Common myeloid progenitor, CD34-positive (primary cell): ENCODE measurements around the gene DNAJC6.

Experiments used
- CTCF ChIA-PET: fragments of 350-600 bp; sonication (Branson Sonifier 250); formaldehyde crosslinking; loops from one replicate; lab custom pipeline; 2021; ENCODE audit warnings: antibody characterized with exemption; lab: Charles Lee
- POLR2A ChIA-PET: fragments of 350-600 bp; sonication (Branson Sonifier 250); formaldehyde crosslinking; loops from one replicate; lab custom pipeline; 2021; ENCODE audit warnings: antibody characterized with exemption; lab: Charles Lee
- DNase-seq, 3 donors: peaks; one replicate each; pipeline versions ENCODE4 v3.0.0 to v3.0.0-alpha.2; 2013
- H3K27ac ChIP-seq, 2 experiments: 1 replicate in 1 of 2; 2 replicates in 1 of 2; pipeline ENCODE4 v1.7.0; 2013; ENCODE audit warnings: inconsistent platforms in 2 of 2, low read length in 2 of 2, mild to moderate bottlenecking in 2 of 2, low read depth in 1 of 2, moderate library complexity in 1 of 2; ENCODE audit not compliant: severe bottlenecking in 2 of 2, insufficient read depth in 1 of 2, poor library complexity in 1 of 2
- H3K27me3 ChIP-seq, 5 experiments: replicated peaks in 2 of 5; 1 replicate in 3 of 5; 2 replicates in 2 of 5; pipeline versions ENCODE4 v1.6.1 to v1.7.0; 2013; ENCODE audit warnings: low read length in 4 of 5, mild to moderate bottlenecking in 2 of 5, moderate library complexity in 2 of 5, inconsistent platforms in 1 of 5; ENCODE audit not compliant: insufficient read depth in 5 of 5, control insufficient read depth in 4 of 5
- H3K36me3 ChIP-seq, 4 experiments: 1 replicate in 2 of 4; 2 replicates in 2 of 4; pipeline versions ENCODE4 v1.6.1 to v1.7.0; 2013; ENCODE audit warnings: low read length in 3 of 4, control low read depth in 1 of 4, mild to moderate bottlenecking in 1 of 4; ENCODE audit not compliant: control insufficient read depth in 4 of 4, insufficient read depth in 4 of 4
- H3K4me1 ChIP-seq, 4 experiments: 1 replicate in 3 of 4; 2 replicates in 1 of 4; pipeline versions ENCODE4 v1.6.1 to v1.7.1; 2013; ENCODE audit warnings: low read length in 3 of 4, mild to moderate bottlenecking in 3 of 4, control low read depth in 1 of 4, inconsistent platforms in 1 of 4, moderate library complexity in 1 of 4; ENCODE audit not compliant: control insufficient read depth in 4 of 4, insufficient read depth in 4 of 4; ENCODE audit errors: control extremely low read depth in 1 of 4
- H3K4me3 ChIP-seq, 7 experiments: 1 replicate in 4 of 7; 2 replicates in 3 of 7; pipeline versions ENCODE4 v1.5.1 to v1.7.0; 2013; ENCODE audit warnings: mild to moderate bottlenecking in 7 of 7, low read length in 6 of 7, moderate library complexity in 6 of 7, inconsistent platforms in 2 of 7, low read depth in 2 of 7, control low read depth in 1 of 7; ENCODE audit not compliant: insufficient read depth in 4 of 7, control insufficient read depth in 1 of 7; ENCODE audit errors: extremely low read depth in 1 of 7
- H3K9me3 ChIP-seq, 5 experiments: 1 replicate in 4 of 5; 2 replicates in 1 of 5; pipeline versions ENCODE4 v1.6.1 to v1.7.1; 2013; ENCODE audit warnings: low read length in 4 of 5, mild to moderate bottlenecking in 2 of 5, inconsistent platforms in 1 of 5, low read depth in 1 of 5, moderate library complexity in 1 of 5; ENCODE audit not compliant: control insufficient read depth in 4 of 5, insufficient read depth in 2 of 5; ENCODE audit errors: control extremely low read depth in 1 of 5
- WGBS: methylation state at CpG from one replicate; pipeline ENCODE4 v1.1.5; 2013; ENCODE audit not compliant: insufficient coverage; 5-methylcytosine and 5-hydroxymethylcytosine counted together

DNAJC6 gene

DNA sequence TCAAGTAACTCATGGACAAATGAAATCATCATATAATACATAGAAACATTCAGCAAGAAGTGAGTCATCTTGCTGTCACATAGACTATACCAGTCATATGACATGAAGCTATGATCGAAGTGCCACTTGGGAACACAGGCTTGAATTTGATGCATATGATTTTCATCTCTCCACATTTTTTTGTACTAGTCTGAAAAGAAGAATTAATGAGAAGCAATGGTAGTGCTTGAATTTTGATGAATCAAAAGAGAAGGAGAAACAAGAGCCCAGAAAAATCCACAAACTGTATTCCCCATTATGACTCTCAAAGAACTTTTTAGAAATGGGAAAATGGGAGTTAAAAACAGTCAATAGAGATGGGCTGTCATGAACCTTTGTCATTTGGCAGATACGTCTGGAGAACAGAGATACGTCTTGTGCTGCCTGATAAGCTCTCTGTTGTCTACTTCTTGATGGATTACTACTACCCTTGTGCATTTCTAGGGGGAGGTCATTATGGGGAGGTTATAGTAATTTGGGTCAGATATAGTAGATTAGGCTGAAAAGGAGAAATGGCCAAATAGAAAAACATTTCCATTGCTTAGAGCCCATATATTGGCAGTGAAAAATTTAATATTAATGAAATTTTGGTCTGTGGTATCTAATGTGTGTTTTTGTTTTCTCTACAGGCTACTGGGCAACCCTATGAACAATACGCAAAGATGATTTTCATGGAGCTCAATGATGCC lies 103.1 kb downstream of the DNAJC6 start:
- Histone ChIP-seq H3K27me3 (no peaks in the 10 kb centered on the region), H3K4me1 (no peaks in the 10 kb centered on the region), H3K4me3 (no peak overlapping the region), H3K27ac (peak overlapping the region in 1 of 2 experiments; percentile 70), H3K9me3 (no peaks in the 10 kb centered on the region), H3K36me3 (peaks cover 0 to 53% (median 11%) of the 10 kb centered on the region in 4 experiments)
- WGBS, result 70% methylated on average over 3 of the region's 4 CpGs
- ChIA-PET CTCF (interaction anchor here (1.2 kb wide), 1 partner anchor 8 kb away, joined by 3 read pairs; the partner anchor contains the start of genes LEPR and LEPROT), POLR2A (no interaction called here)
- DNase-seq, result peak in 2 of 3 donors; percentile 31 to 55

DNA sequence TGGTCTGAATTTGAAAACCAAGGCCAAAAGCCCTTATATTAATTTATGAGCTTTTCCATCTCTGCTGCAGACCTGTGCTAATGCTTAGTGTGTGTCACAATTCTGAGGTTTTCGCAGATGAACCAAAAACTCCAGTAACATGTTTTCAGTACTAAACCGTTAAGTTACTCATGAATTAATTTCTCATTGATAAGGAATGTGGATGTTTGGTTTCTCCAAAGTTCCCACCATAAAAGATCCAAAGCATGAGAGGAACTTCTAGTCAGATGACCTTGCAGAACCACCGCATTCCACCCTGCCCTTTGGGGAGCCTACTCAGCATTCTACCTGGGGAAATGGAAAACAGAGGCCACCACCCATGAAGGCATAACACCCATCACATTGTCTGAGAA lies 103.6 kb downstream of the DNAJC6 start:
- Histone ChIP-seq H3K27ac (peak overlapping the region in 1 of 2 experiments; percentile 30), H3K27me3 (no peaks in the 10 kb centered on the region), H3K9me3 (no peaks in the 10 kb centered on the region), H3K4me3 (no peak overlapping the region), H3K4me1 (no peaks in the 10 kb centered on the region), H3K36me3 (peaks cover 0 to 48% (median 11%) of the 10 kb centered on the region in 4 experiments)
- CTCF ChIA-PET, result no interaction called here
- WGBS, result 83% methylated on average over 1 of the region's 3 CpGs
- no peak for DNase-seq
- POLR2A ChIA-PET, result no interaction called here

- no CpG with 5 or more reads among the region's 4 CpGs for WGBS
- Histone ChIP-seq H3K36me3 (peaks cover 0 to 32% (median 4%) of the 10 kb centered on the region in 4 experiments), H3K27ac (no peak overlapping the region), H3K4me1 (peaks cover 0 to 7% (median 5%) of the 10 kb centered on the region in 4 experiments), H3K4me3 (no peak overlapping the region), H3K9me3 (no peaks in the 10 kb centered on the region), H3K27me3 (no peaks in the 10 kb centered on the region)
- ChIA-PET POLR2A (interaction anchor here (0.6 kb wide), 1 partner anchor 8 kb away, joined by 3 read pairs; no protein-coding TSS in a partner anchor), CTCF (no interaction called here)
- no peak for DNase-seq
Measured at GRCh38 chr1:65414538-65414937, 105.2 kb downstream of the DNAJC6 start.

GRCh38 chr1:65416767-65417166 lies 107.4 kb downstream of the DNAJC6 start:
- POLR2A ChIA-PET, result interaction anchor here (0.9 kb wide), 1 partner anchor 164 kb away, joined by 3 read pairs; no protein-coding TSS in a partner anchor

DNA sequence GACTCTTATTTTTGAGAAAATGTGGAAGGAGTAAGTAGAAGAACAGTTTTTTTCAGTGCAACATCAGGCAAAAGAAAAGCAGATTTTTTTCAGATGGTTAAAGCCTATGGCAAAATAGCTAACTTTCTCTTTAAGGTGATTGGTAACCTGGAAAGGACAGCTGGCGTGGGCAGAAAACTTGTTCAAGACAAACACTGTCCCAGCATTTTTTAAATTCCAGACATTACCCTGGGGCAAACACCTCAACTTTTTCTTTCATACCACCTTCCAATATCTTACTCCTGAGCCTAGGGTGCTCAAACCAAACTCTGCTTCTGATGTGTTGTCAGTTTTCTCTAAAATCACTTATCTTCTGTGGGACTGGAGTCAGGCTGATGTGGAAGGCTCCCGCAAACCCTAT lies 108.4 kb downstream of the DNAJC6 start:
- POLR2A ChIA-PET, result interaction anchor here (0.9 kb wide), 1 partner anchor 165 kb away, joined by 3 read pairs; no protein-coding TSS in a partner anchor
- WGBS, result 75% methylated on average over 1 of the region's 2 CpGs
- no peaks in the 10 kb centered on the region for H3K9me3 ChIP-seq
- H3K4me3 ChIP-seq, result no peak overlapping the region
- H3K27ac ChIP-seq, result no peak overlapping the region
- peaks cover 0 to 24% (median 19%) of the 10 kb centered on the region in 4 experiments for H3K4me1 ChIP-seq
- no peak for DNase-seq
- CTCF ChIA-PET, result interaction anchor here (0.7 to 2.3 kb wide), 4 partner anchors 9 to 14 kb away, joined by 3 to 8 read pairs (median 6); no protein-coding TSS in a partner anchor
- no peaks in the 10 kb centered on the region for H3K27me3 ChIP-seq
- peaks cover 0 to 12% (median 3%) of the 10 kb centered on the region in 4 experiments for H3K36me3 ChIP-seq

More at GRCh38 chr1:65416767-65417166, 107.4 kb downstream of the DNAJC6 start:
- peaks cover 0 to 14% (median 4%) of the 10 kb centered on the region in 4 experiments for H3K36me3 ChIP-seq
- H3K27ac ChIP-seq, result no peak overlapping the region
- WGBS, result no CpG with 5 or more reads among the region's 1 CpG
- H3K27me3 ChIP-seq, result no peaks in the 10 kb centered on the region
- H3K9me3 ChIP-seq, result no peaks in the 10 kb centered on the region
- no peak overlapping the region for H3K4me3 ChIP-seq
- no peak for DNase-seq
- peaks cover 0 to 14% (median 9%) of the 10 kb centered on the region in 4 experiments for H3K4me1 ChIP-seq
- CTCF ChIA-PET, result interaction anchor here (1.5 to 2.3 kb wide), 2 partner anchors 10 to 43 kb away, joined by 4 to 8 read pairs; no protein-coding TSS in a partner anchor

DNA sequence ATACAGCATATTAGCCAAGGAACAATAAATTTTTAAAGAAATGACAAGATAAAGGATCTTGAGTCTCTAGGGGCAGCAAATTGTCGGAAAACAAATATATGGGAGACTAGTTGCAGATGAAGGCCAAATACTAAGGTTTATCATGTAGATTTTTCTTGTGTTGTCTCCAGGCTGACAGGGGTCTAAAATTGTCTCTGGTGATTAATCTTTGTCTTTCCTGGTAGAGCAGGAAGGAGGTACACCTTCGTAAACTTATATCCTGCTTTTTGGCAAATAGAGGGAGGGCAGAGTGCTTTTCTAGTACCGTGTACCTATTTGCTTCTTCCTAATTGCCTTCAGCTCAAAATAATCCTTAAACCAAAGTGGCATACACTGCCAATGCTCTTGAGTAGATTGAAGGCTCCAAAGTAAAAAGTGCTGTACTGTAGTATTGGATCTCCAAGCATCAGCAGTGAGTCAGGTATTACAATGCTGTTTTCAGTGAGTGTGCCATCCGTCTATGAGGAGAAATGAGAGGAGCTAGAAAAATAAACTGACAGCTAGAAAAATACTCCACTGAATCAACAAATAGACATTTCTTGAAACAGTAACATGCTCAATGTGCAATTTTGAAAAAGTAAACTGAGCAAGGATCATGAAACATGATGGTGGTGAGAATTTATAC lies 109.3 kb downstream of the DNAJC6 start:
- Histone ChIP-seq H3K4me3 (no peak overlapping the region), H3K27me3 (no peaks in the 10 kb centered on the region), H3K9me3 (no peaks in the 10 kb centered on the region), H3K27ac (peak overlapping the region in 1 of 2 experiments; percentile 83), H3K36me3 (peaks cover 0 to 6% (median 1%) of the 10 kb centered on the region in 4 experiments), H3K4me1 (peaks cover 8 to 33% (median 25%) of the 10 kb centered on the region in 4 experiments)
- WGBS, result 90% methylated on average over 2 of the region's 4 CpGs
- CTCF ChIA-PET, result interaction anchor here (1.0 to 2.3 kb wide), 4 partner anchors 13 to 37 kb away, joined by 3 to 10 read pairs (median 4); no protein-coding TSS in a partner anchor
- POLR2A ChIA-PET, result no interaction called here
- no peak for DNase-seq
